Neural crest cell (in vitro differentiated cells): ENCODE results near the gene CEP126. TPM values are rescaled to one million over a fixed set of nuclear protein-coding genes. Genes with fewer than 3 reads are reported as not detected.

Experiments used
- DNase-seq: peaks from one replicate; pipeline ENCODE4 v3.0.0; 2021; ENCODE audit warnings: low read depth, mixed read lengths, low spot score
- H3K27ac Mint-ChIP-seq: one replicate; pipeline ENCODE4 v1.8.0; 2021; ENCODE audit warnings: mild to moderate bottlenecking, mixed read lengths; ENCODE audit not compliant: unreplicated experiment
- H3K27me3 Mint-ChIP-seq: 2 replicates; pipeline ENCODE4 v1.8.0; 2021; ENCODE audit warnings: low read depth, mild to moderate bottlenecking, mixed read lengths
- H3K36me3 Mint-ChIP-seq: 2 replicates; pipeline ENCODE4 v1.8.0; 2021; ENCODE audit warnings: low read depth, mild to moderate bottlenecking, mixed read lengths
- H3K4me1 Mint-ChIP-seq: 2 replicates; pipeline ENCODE4 v1.8.0; 2021; ENCODE audit warnings: mixed read lengths
- H3K4me3 Mint-ChIP-seq: one replicate; pipeline ENCODE4 v1.8.0; 2021; ENCODE audit warnings: mild to moderate bottlenecking, mixed read lengths
- H3K9me3 Mint-ChIP-seq: 2 replicates; pipeline ENCODE4 v1.8.0; 2021; ENCODE audit warnings: mixed read lengths
- CTCF ChIP-seq: fragments of 200-600 bp; sonication (generic); conservative IDR thresholded peaks from 2 replicates; pipeline ENCODE4 v1.5.0; 2021; ENCODE audit warnings: antibody characterized with exemption, mild to moderate bottlenecking
- total RNA-seq: library from RNA; stranded (reverse); gene quantifications from 2 replicates; pipeline ENCODE4 v1.2.1, GENCODE V29; 2021

CEP126 gene
- total RNA-seq, 1 donor from 2014 or later = 2.1 TPM

GRCh38 chr11:101880222-101880621 lies 34.6 kb upstream of the CEP126 start:
- peak; percentile 52 for TF ChIP-seq CTCF
- no peak for DNase-seq
- no peak overlapping the region for H3K4me3 Mint-ChIP-seq
- no peaks in the 10 kb centered on the region for H3K27me3 Mint-ChIP-seq
- H3K4me1 Mint-ChIP-seq = no peaks in the 10 kb centered on the region
- H3K36me3 Mint-ChIP-seq = no peaks in the 10 kb centered on the region
- no peak overlapping the region for H3K27ac Mint-ChIP-seq
- H3K9me3 Mint-ChIP-seq = no peaks in the 10 kb centered on the region

GRCh38 chr11:101881586-101881985 lies 33.2 kb upstream of the CEP126 start:
- H3K27me3 Mint-ChIP-seq = no peaks in the 10 kb centered on the region
- no peak for DNase-seq

DNA sequence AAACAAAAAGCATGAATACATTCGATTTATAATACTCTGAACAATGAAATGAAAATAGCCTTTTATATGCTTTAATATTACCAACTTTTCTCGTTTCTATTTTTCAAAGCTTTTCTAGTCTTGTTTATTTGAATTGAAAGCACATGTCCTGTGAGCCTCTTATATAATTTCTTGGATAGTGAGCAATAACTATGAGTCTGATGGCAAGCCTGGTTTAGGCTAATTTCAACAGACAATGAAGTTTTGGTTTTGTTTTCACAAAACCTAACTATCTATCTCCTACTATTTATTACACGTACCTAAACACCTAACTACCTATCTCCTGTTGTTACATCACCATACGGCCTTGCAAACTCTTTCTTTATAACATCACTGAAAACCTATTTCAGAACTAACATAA lies 29.2 kb upstream of the CEP126 start:
- Mint-ChIP-seq H3K27me3 (no peaks in the 10 kb centered on the region), H3K9me3 (peaks cover 4% of the 10 kb centered on the region), H3K27ac (no peak overlapping the region), H3K36me3 (no peaks in the 10 kb centered on the region), H3K4me3 (no peak overlapping the region), H3K4me1 (no peaks in the 10 kb centered on the region)
- no peak for DNase-seq
- no peak for TF ChIP-seq CTCF

More at GRCh38 chr11:101881586-101881985, 33.2 kb upstream of the CEP126 start:
- Mint-ChIP-seq H3K4me1 (no peaks in the 10 kb centered on the region), H3K9me3 (no peaks in the 10 kb centered on the region), H3K4me3 (no peak overlapping the region), H3K36me3 (no peaks in the 10 kb centered on the region), H3K27ac (no peak overlapping the region)
- no peak for TF ChIP-seq CTCF

- no peak for TF ChIP-seq CTCF
- Mint-ChIP-seq H3K4me3 (no peak overlapping the region), H3K4me1 (no peaks in the 10 kb centered on the region), H3K36me3 (no peaks in the 10 kb centered on the region), H3K27me3 (no peaks in the 10 kb centered on the region), H3K9me3 (peaks cover 4% of the 10 kb centered on the region), H3K27ac (no peak overlapping the region)
- DNase-seq = no peak
Measured at GRCh38 chr11:101889767-101890166, 25.0 kb upstream of the CEP126 start.

- H3K4me1 Mint-ChIP-seq = no peaks in the 10 kb centered on the region
- TF ChIP-seq CTCF = no peak
- H3K27me3 Mint-ChIP-seq = no peaks in the 10 kb centered on the region
- H3K9me3 Mint-ChIP-seq = no peaks in the 10 kb centered on the region
- no peaks in the 10 kb centered on the region for H3K36me3 Mint-ChIP-seq
- DNase-seq = no peak
- no peak overlapping the region for H3K4me3 Mint-ChIP-seq
- no peak overlapping the region for H3K27ac Mint-ChIP-seq
Measured at GRCh38 chr11:101894505-101894904, 20.3 kb upstream of the CEP126 start.

GRCh38 chr11:101907815-101908214 lies 7.0 kb upstream of the CEP126 start:
- no peak for TF ChIP-seq CTCF
- no peaks in the 10 kb centered on the region for H3K4me1 Mint-ChIP-seq
- H3K9me3 Mint-ChIP-seq = no peaks in the 10 kb centered on the region
- no peak overlapping the region for H3K27ac Mint-ChIP-seq
- H3K4me3 Mint-ChIP-seq = no peak overlapping the region
- no peaks in the 10 kb centered on the region for H3K27me3 Mint-ChIP-seq
- no peaks in the 10 kb centered on the region for H3K36me3 Mint-ChIP-seq
- no peak for DNase-seq
